ENCODE results near the gene TNNT2.

The TNNT2 gene

DNA sequence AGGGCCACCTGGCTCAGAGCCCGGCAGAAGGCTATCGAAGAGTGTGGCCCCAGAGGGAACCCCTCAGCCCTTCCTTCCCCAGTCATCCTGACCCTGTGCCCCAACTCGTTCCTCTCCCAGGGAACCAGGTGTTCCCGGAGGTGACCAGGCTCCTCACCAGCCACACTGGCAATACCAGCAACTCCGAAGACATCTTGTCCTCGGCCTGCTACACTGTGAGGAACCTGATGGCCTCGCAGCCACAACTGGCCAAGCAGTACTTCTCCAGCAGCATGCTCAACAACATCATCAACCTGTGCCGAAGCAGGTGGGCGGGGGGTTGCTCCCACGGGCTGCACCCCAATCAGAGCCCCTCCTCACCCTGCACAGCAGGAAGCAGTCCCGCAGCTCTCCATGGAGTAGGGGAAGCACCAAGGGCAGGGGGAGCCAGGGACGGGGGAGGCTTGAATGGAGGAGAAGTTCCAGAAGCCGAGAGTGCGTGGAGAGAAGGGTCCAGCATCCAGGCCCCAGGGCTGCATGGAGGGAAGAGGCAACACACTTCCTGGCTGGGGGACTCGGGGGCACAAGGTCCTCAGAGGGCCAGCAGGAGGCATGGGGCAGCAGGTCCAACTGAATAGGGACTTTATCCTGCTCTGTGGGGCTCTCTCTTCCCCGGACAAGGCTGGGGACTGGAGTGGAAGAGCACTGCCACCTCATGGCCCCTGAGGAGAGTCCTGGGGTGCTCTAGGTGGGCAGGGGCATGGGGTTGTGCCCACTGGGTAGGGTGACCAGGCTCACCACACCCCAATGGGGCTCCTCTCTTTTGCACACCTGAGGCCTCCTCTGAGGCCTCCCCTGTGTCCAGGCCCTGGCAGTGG, 52.4 kb downstream of the TNNT2 start:
- CTCF ChIA-PET, result no interaction called here
- DNase-seq, result no peak
- Histone ChIP-seq H3K9me3 (ENCODE audit: control extremely low read depth in 1 of 5, control insufficient read depth in 4 of 5, insufficient read depth in 2 of 5, low read depth in 1 of 5, low read length in 4 of 5) (no peaks in the 10 kb centered on the region), H3K4me3 (ENCODE audit: control insufficient read depth in 1 of 7, extremely low read depth in 1 of 7, insufficient read depth in 4 of 7, low read depth in 2 of 7, low read length in 6 of 7) (no peak overlapping the region), H3K27me3 (replicated peaks in 2 of 5; ENCODE audit: control insufficient read depth in 4 of 5, insufficient read depth in 5 of 5, low read length in 4 of 5) (peaks cover 0 to 5% (median 0%) of the 10 kb centered on the region in 5 experiments), H3K4me1 (ENCODE audit: control extremely low read depth in 1 of 4, control insufficient read depth in 4 of 4, insufficient read depth in 4 of 4, low read length in 3 of 4) (no peaks in the 10 kb centered on the region), H3K36me3 (ENCODE audit: control insufficient read depth in 4 of 4, insufficient read depth in 4 of 4, low read length in 3 of 4) (no peaks in the 10 kb centered on the region), H3K27ac (ENCODE audit: insufficient read depth in 1 of 2, low read depth in 1 of 2, low read length in 2 of 2, poor library complexity in 1 of 2, severe bottlenecking in 2 of 2) (no peak overlapping the region)
- 76% methylated on average over 13 of the region's 16 CpGs for WGBS (ENCODE audit: insufficient coverage)
- POLR2A ChIA-PET, result no interaction called here

DNA sequence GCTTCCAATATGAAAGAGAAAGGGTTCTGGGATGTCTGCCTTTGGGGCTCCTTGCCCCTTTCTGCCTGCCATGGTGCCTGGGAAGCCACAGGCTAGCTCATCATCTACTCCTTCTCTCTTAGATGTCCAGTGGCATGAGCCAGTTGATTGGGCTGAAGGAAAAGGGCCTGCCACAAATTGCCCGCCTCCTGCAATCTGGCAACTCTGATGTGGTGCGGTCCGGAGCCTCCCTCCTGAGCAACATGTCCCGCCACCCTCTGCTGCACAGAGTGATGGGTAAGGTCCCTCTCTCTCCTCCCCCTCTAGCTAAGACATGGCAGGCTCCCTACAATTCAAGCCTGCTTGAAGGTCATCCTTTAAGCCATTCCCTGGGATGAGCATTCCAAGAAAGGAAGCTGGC, 53.2 kb downstream of the TNNT2 start:
- no peaks in the 10 kb centered on the region for H3K36me3 ChIP-seq (ENCODE audit: control insufficient read depth in 4 of 4, insufficient read depth in 4 of 4, low read length in 3 of 4)

GRCh38 chr1:201322653-201323510, 54.6 kb downstream of the TNNT2 start:
- H3K4me3 ChIP-seq (ENCODE audit: control insufficient read depth in 1 of 7, extremely low read depth in 1 of 7, insufficient read depth in 4 of 7, low read depth in 2 of 7, low read length in 6 of 7), result no peak overlapping the region
- H3K4me1 ChIP-seq (ENCODE audit: control extremely low read depth in 1 of 4, control insufficient read depth in 4 of 4, insufficient read depth in 4 of 4, low read length in 3 of 4), result no peaks in the 10 kb centered on the region
- CTCF ChIA-PET, result interaction anchor here (0.6 kb wide), 1 partner anchor 196 kb away, joined by 3 read pairs; the partner anchor contains the start of gene ASCL5
- H3K27ac ChIP-seq (ENCODE audit: insufficient read depth in 1 of 2, low read depth in 1 of 2, low read length in 2 of 2, poor library complexity in 1 of 2, severe bottlenecking in 2 of 2), result no peak overlapping the region
- no peaks in the 10 kb centered on the region for H3K9me3 ChIP-seq (ENCODE audit: control extremely low read depth in 1 of 5, control insufficient read depth in 4 of 5, insufficient read depth in 2 of 5, low read depth in 1 of 5, low read length in 4 of 5)
- POLR2A ChIA-PET, result no interaction called here
- peaks cover 0 to 5% (median 0%) of the 10 kb centered on the region in 5 experiments for H3K27me3 ChIP-seq (replicated peaks in 2 of 5; ENCODE audit: control insufficient read depth in 4 of 5, insufficient read depth in 5 of 5, low read length in 4 of 5)
- WGBS (ENCODE audit: insufficient coverage), result 100% methylated on average over 7 of the region's 12 CpGs
- H3K36me3 ChIP-seq (ENCODE audit: control insufficient read depth in 4 of 4, insufficient read depth in 4 of 4, low read length in 3 of 4), result no peaks in the 10 kb centered on the region
- DNase-seq, result no peak

More for the DNA sequence above, 53.2 kb downstream of the TNNT2 start:
- no peak for DNase-seq
- POLR2A ChIA-PET, result no interaction called here
- Histone ChIP-seq H3K27me3 (replicated peaks in 2 of 5; ENCODE audit: control insufficient read depth in 4 of 5, insufficient read depth in 5 of 5, low read length in 4 of 5) (peaks cover 0 to 5% (median 0%) of the 10 kb centered on the region in 5 experiments), H3K27ac (ENCODE audit: insufficient read depth in 1 of 2, low read depth in 1 of 2, low read length in 2 of 2, poor library complexity in 1 of 2, severe bottlenecking in 2 of 2) (no peak overlapping the region), H3K4me3 (ENCODE audit: control insufficient read depth in 1 of 7, extremely low read depth in 1 of 7, insufficient read depth in 4 of 7, low read depth in 2 of 7, low read length in 6 of 7) (no peak overlapping the region), H3K9me3 (ENCODE audit: control extremely low read depth in 1 of 5, control insufficient read depth in 4 of 5, insufficient read depth in 2 of 5, low read depth in 1 of 5, low read length in 4 of 5) (no peaks in the 10 kb centered on the region), H3K4me1 (ENCODE audit: control extremely low read depth in 1 of 4, control insufficient read depth in 4 of 4, insufficient read depth in 4 of 4, low read length in 3 of 4) (no peaks in the 10 kb centered on the region)
- WGBS (ENCODE audit: insufficient coverage), result 100% methylated on average over 2 of the region's 4 CpGs
- CTCF ChIA-PET, result no interaction called here

- WGBS (ENCODE audit: insufficient coverage), result 84% methylated on average over 8 of the region's 15 CpGs
- no peak for DNase-seq
- ChIA-PET POLR2A (no interaction called here), CTCF (no interaction called here)
- no peak overlapping the region for H3K4me3 ChIP-seq (ENCODE audit: control insufficient read depth in 1 of 7, extremely low read depth in 1 of 7, insufficient read depth in 4 of 7, low read depth in 2 of 7, low read length in 6 of 7)
- no peaks in the 10 kb centered on the region for H3K36me3 ChIP-seq (ENCODE audit: control insufficient read depth in 4 of 4, insufficient read depth in 4 of 4, low read length in 3 of 4)
- peaks cover 0 to 5% (median 0%) of the 10 kb centered on the region in 5 experiments for H3K27me3 ChIP-seq (replicated peaks in 2 of 5; ENCODE audit: control insufficient read depth in 4 of 5, insufficient read depth in 5 of 5, low read length in 4 of 5)
- H3K27ac ChIP-seq (ENCODE audit: insufficient read depth in 1 of 2, low read depth in 1 of 2, low read length in 2 of 2, poor library complexity in 1 of 2, severe bottlenecking in 2 of 2), result no peak overlapping the region
- no peaks in the 10 kb centered on the region for H3K9me3 ChIP-seq (ENCODE audit: control extremely low read depth in 1 of 5, control insufficient read depth in 4 of 5, insufficient read depth in 2 of 5, low read depth in 1 of 5, low read length in 4 of 5)
- H3K4me1 ChIP-seq (ENCODE audit: control extremely low read depth in 1 of 4, control insufficient read depth in 4 of 4, insufficient read depth in 4 of 4, low read length in 3 of 4), result no peaks in the 10 kb centered on the region
These were observed 55.6 kb downstream of the TNNT2 start for GRCh38 chr1:201321826-201322390.

GRCh38 chr1:201320168-201320788, 57.2 kb downstream of the TNNT2 start:
- H3K36me3 ChIP-seq (ENCODE audit: control insufficient read depth in 4 of 4, insufficient read depth in 4 of 4, low read length in 3 of 4), result no peaks in the 10 kb centered on the region
- DNase-seq, result no peak
- no peaks in the 10 kb centered on the region for H3K9me3 ChIP-seq (ENCODE audit: control extremely low read depth in 1 of 5, control insufficient read depth in 4 of 5, insufficient read depth in 2 of 5, low read depth in 1 of 5, low read length in 4 of 5)
- 90% methylated on average over 10 of the region's 12 CpGs for WGBS (ENCODE audit: insufficient coverage)
- peaks cover 0 to 6% (median 0%) of the 10 kb centered on the region in 5 experiments for H3K27me3 ChIP-seq (replicated peaks in 2 of 5; ENCODE audit: control insufficient read depth in 4 of 5, insufficient read depth in 5 of 5, low read length in 4 of 5)
- no peak overlapping the region for H3K4me3 ChIP-seq (ENCODE audit: control insufficient read depth in 1 of 7, extremely low read depth in 1 of 7, insufficient read depth in 4 of 7, low read depth in 2 of 7, low read length in 6 of 7)
- no peaks in the 10 kb centered on the region for H3K4me1 ChIP-seq (ENCODE audit: control extremely low read depth in 1 of 4, control insufficient read depth in 4 of 4, insufficient read depth in 4 of 4, low read length in 3 of 4)
- POLR2A ChIA-PET, result no interaction called here
- CTCF ChIA-PET, result no interaction called here
- no peak overlapping the region for H3K27ac ChIP-seq (ENCODE audit: insufficient read depth in 1 of 2, low read depth in 1 of 2, low read length in 2 of 2, poor library complexity in 1 of 2, severe bottlenecking in 2 of 2)

- ChIA-PET CTCF (no interaction called here), POLR2A (no interaction called here)
- 98% methylated on average over 6 of the region's 6 CpGs for WGBS (ENCODE audit: insufficient coverage)
These were observed 57.8 kb downstream of the TNNT2 start for GRCh38 chr1:201319631-201320030.

More at GRCh38 chr1:201319631-201320030, 57.8 kb downstream of the TNNT2 start:
- peaks cover 0 to 6% (median 0%) of the 10 kb centered on the region in 5 experiments for H3K27me3 ChIP-seq (replicated peaks in 2 of 5; ENCODE audit: control insufficient read depth in 4 of 5, insufficient read depth in 5 of 5, low read length in 4 of 5)
- no peak overlapping the region for H3K4me3 ChIP-seq (ENCODE audit: control insufficient read depth in 1 of 7, extremely low read depth in 1 of 7, insufficient read depth in 4 of 7, low read depth in 2 of 7, low read length in 6 of 7)
- H3K4me1 ChIP-seq (ENCODE audit: control extremely low read depth in 1 of 4, control insufficient read depth in 4 of 4, insufficient read depth in 4 of 4, low read length in 3 of 4), result no peaks in the 10 kb centered on the region
- DNase-seq, result no peak
- no peaks in the 10 kb centered on the region for H3K36me3 ChIP-seq (ENCODE audit: control insufficient read depth in 4 of 4, insufficient read depth in 4 of 4, low read length in 3 of 4)
- no peak overlapping the region for H3K27ac ChIP-seq (ENCODE audit: insufficient read depth in 1 of 2, low read depth in 1 of 2, low read length in 2 of 2, poor library complexity in 1 of 2, severe bottlenecking in 2 of 2)
- no peaks in the 10 kb centered on the region for H3K9me3 ChIP-seq (ENCODE audit: control extremely low read depth in 1 of 5, control insufficient read depth in 4 of 5, insufficient read depth in 2 of 5, low read depth in 1 of 5, low read length in 4 of 5)
